Esophagus muscularis mucosa (tissue), 4 donors: ENCODE data around the gene DDX27.

Source experiments
- CTCF ChIP-seq, 3 experiments: fragments of 200-600 bp in 2 of 3; fragments of 450-650 bp in 1 of 3; sonication (generic) in 2 of 3; IDR thresholded peaks; one replicate each; pipeline ENCODE4 v1.5.1; 2017 to 2019; ENCODE audit warnings: antibody characterized with exemption in 3 of 3, mild to moderate bottlenecking in 2 of 3, moderate library complexity in 1 of 3
- EP300 ChIP-seq: sonication (generic); formaldehyde crosslinking; IDR thresholded peaks from one replicate; pipeline ENCODE4 v1.6.1; 2017; ENCODE audit warnings: antibody characterized with exemption
- POLR2A ChIP-seq: fragments of 450-650 bp; IDR thresholded peaks from one replicate; pipeline ENCODE4 v1.6.1; 2017; ENCODE audit warnings: antibody characterized with exemption, moderate library complexity, mild to moderate bottlenecking, low read depth
- POLR2AphosphoS5 ChIP-seq, 2 donors: sonication (generic); formaldehyde crosslinking; IDR thresholded peaks; one replicate each; pipeline ENCODE4 v1.6.1; 2017; ENCODE audit warnings: antibody characterized with exemption in 2 of 2

GRCh38 chr20:49185071-49185761, 34.0 kb upstream of the DDX27 start:
- TF ChIP-seq CTCF (IDR thresholded peaks at IDR 0.05) (no peak), POLR2A (no peak), POLR2AphosphoS5 (IDR thresholded peaks at IDR 0.05) (no peak), EP300 (no peak)
